ENCODE results near the gene GABRB1.
A peak's percentile ranks its signal among the peaks of the same experiment; 100 is the strongest.

The GABRB1 gene

DNA sequence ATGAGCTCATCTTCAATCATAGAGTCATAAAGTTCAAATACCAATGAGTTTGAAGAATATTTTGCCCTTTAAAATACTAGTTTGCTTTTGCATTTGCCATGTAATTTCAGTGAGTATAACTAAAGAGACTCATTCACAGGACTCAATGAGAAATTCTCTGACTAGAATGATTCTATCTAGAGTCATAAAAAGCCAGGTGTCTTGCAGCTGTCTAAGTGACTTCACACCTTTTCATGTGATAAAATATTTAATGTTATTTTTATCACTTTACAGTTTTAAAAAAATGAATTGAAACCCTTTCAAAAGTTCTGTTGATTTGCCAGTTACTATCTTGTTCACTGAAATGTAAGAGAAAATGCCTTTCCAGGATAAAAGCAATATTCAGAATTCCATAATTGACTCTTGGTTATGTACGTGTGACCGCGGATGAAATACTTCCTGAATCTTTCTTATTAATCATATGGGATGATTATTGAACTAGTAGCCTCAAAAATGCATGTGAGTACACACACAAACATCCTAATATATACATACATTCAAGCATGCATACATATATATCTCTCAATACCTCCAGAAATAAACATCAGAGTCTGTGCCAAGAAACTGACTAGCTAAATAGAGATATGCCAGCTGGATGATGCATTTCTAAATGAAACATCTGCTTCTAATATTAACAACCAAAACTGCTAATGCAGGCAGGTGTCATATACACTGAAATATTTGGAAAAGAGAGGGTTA is 87.0 kb downstream of the GABRB1 start:
- DNase-seq (ENCODE audit: low read depth in 2 of 2), result no peak

DNA sequence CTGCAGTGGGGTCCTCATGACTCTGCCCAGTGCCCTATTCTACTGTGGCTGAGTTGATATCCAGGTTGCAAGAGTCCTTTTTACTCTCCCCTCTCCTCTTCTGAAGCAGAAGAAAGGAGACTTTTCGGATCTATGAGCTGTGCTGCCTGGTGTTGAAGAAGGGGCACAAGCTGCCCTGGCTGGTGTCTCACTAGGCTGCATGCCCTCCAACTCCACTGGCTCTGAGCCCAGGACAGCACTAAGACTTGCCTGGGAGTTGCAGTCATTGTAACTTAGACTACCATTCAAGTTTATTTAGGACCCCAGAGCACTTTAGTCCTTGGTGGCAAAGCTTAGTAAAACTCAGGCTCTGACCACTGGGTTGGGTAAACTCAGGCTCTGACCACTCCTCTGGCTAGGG is 89.4 kb downstream of the GABRB1 start:
- no peak for DNase-seq (ENCODE audit: low read depth in 2 of 2)

DNA sequence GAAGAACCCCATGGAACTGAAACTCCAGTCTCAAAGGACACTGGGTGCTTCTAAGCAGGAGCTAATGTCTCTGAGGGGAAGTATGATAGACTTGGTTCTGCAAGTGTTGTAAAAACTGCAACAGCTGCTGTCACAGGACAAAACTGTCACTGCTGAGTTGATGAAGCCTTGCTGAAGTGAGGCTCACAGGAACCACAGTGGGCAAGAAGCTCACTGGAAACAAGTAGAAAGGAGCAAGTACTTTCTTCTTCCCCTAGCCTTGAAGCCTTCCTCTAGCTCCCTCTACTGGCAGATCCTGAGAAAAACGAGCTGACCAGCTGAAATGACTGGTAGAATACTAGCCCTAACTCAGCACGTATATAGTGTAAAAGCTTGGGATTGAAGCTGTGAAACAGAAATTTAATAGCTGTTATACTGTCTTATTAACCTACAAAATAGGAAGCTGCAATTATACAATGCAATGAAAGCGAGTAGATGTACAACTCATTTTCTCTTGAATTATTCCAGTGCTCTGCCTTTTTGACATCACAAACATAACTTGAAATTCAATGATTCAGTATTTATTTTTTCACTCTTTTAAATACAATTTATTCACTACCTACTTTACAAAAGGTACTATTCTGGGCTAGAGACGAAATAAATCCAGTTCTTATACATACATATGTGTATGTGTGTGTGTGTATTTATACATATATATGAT is 91.4 kb downstream of the GABRB1 start:
- DNase-seq (ENCODE audit: low read depth in 2 of 2), result peak in 1 of 2 donors; percentile 1

DNA sequence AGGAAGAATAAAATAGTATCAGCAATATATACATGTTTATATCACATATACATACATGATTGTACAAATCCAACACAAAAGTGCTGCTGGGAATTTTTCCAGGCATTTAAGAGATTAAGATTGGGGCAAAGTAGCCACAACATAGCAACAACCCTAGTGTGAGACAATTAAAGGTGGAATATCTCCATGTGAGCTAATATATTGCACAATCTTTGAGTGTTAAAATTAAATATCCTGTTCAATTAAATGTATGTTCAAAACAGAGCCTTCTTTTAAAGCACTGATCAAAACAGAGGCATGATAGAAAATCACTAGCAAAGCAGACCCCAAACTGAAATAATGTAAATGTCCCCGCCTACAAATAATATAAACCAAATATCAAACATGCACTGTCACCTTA is 97.6 kb downstream of the GABRB1 start:
- no peak for DNase-seq (ENCODE audit: low read depth in 2 of 2)

DNA sequence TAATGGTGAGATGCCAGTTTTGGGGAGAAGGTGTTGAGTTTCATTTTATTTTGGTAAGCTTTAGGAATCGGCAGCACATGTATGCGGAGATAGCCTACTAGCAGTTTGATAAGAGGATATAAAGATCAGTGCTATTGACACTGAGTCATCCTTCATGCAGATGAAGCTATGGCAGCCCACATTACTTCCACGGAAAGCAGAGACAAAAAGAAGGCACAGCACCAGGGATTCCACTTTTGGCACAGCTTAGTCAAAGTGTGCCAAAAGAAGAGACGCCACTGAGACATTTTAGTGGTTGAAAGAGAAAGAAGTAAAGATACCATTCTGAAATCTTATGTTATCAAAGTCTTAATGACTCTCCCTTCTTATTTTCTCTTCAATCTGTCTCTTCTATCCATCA is 103.8 kb downstream of the GABRB1 start:
- no peak for DNase-seq (ENCODE audit: low read depth in 2 of 2)

DNA sequence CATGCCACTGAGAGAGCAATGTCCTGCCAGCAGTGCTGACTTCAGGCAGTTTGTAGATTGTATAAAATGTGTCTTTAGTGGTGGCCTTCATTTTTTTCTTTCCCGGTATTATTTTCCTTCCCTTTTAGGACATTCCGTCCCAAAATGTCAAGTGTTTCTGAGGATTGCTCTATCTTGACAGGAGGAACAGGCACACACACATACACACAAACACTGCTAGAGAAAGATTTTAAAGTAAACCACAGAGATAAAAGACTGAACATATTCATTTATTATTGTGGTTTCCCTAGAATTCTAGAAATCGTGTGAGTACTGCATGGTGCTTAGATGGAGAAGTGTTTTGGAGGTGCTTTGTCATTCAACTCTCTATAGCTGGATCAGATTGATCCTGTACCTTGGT is 111.9 kb downstream of the GABRB1 start:
- no peak for DNase-seq (ENCODE audit: low read depth in 2 of 2)

DNA sequence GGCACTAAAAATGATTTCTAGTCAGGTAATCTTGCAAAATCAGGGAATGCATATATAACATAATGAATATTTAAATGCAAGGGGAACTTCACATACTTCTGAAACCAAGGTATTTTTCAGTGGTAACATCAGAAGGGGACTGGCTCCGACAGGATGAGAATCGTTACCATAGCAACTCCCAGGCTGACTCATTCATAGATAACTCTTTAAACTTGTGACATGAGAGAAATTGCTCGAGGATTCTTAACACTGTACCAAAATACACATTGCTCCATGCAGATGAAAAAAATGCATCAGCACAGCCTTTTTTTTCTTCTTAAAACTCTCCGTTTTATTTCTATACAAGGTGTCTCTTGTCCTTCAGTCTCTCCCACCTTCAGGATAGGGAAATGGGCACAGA is 114.3 kb downstream of the GABRB1 start:
- DNase-seq (ENCODE audit: low read depth in 2 of 2), result no peak

DNA sequence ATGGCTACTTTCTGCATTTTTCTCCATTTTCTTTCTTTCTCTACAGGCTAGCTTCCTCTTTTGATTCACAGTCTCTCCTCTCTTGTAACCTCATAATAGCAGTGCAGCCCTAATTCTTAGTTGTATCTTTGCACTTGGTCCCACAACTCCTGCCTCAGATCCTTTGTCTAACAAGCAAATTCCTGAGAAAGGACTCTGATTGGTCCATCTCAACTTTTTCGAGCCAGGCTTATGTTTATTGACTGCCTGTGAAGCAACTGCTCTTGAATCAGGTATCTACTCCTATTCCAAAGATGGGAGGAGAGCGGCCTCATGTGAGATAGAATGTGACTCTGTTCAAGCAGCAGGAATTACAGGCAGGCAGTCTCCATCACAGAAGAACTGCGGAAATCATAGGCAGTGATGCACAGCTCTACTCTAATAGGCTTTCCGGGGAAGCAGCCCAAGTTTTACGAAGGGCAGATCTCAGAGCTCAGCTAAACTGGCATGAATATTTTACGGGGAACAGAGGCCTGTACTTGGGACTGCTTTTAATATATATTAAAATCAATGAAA is 123.5 kb downstream of the GABRB1 start:
- DNase-seq (ENCODE audit: low read depth in 2 of 2), result no peak

DNA sequence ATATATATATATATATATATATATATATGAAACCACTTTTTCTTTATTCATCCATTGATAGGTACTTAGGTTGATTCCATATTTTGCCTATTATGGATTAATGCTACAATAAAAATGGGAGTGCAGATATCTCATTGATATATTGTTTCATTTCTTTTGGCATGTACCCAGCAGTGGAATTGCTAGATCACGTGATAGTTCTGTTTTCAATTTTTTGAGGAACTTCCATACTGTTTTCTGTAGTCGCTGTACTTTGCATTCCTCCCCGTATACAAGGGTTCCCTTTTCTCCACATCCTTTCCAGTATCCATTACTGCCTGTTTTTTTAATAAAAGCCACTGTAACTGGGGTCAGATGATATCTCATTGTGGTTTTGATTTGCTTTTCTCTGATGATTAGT is 124.6 kb downstream of the GABRB1 start:
- no peak for DNase-seq (ENCODE audit: low read depth in 2 of 2)

DNA sequence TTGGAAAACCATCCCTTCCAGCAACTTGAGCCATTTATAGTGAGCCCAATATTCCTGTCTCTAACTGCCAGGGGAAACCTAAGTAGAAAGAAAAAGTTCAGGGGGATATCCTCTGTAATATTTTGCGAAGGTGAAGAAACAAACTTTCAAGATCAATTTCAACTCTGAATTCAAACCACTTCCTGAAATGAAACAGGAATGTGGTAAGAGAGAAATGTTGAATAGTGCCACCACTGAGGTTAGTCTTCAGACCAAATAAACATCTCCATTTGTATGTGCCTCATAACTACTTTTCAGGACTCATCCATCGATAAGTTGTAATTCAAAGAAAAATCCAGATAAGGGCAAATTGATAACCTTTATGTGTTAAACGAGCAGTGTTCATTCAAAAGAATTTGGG is 128.7 kb downstream of the GABRB1 start:
- no peak for DNase-seq (ENCODE audit: low read depth in 2 of 2)

DNA sequence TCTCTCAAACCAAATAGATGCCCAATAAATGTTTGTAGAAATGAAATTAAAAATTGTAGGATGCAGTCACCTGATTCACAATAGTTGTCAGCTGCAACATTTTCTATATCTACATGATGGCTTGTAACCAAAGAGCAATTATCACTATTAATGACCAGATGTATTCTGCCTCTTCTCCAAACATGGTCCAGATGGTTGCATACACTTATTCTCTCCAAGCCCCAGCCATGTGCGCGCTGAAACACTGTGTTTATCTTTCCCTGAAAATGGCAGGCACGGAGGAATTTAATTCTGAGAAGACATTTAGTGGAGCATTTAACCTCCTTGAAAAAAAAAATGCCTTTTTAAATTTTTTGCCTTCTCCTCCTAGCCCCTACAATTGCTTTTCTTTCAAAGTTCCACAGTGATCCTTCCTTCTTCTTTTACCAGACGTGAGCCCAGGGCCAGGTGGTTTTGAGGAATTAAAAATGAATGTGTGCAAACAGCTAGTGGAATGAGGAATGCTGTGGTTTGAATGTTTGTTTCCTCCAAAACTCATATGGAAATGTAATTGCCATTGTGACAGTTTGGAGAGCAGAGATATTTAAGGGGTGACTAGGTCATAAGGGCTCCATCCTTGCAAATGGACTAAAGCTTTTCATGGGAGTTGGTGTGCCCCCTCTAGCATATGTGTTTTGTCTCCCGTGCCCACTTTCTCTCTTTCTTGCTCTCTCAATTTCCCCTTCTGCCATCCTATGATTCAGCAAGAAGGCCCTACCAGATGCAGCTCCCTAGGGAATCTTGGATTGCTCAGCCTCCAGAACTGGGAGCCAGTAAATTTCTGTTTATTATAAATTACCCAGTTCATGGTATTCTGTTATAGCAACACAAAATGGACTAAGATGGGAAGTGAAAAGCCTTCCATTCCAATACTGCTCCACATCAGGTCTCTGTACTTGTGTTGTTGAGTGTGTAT is 136.0 kb downstream of the GABRB1 start:
- DNase-seq (ENCODE audit: low read depth in 2 of 2), result no peak

DNA sequence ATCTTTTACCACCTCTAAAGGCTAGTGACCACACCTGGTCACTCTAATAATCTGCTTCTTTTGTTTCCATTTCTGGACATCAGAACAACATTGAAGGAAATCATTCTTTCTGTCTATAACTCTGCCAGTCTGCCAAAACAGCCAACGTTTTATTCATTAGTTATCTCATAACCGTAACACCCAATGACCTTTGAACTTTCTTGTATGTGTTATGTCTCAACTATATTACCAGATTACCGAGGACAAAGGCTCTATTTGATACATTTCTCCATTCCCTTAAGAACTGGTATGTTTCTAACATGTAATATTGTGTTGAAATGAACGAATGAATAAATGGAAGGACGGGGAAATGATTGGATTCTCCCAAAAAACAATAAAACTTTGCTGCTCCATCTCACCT is 152.7 kb downstream of the GABRB1 start:
- DNase-seq (ENCODE audit: low read depth in 2 of 2), result no peak

DNA sequence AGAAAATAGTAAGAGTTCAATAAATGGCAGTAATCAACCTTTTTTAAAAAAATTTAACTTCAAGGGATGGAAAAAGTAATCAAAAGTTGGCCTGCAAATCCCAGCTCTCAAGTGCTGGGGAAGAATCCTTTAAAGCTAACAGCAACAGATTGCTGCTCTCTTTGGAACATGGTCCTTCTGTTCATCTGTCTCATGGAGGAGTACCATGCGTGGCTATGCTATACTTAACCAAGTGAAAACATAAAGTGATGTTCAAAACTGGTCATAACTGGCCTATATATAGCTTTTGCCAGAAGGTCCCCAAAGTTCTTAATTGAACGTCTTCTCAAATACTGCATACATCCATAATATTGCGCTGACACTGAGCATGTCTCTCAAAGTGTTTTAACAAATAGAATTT is 154.4 kb downstream of the GABRB1 start:
- no peak for DNase-seq (ENCODE audit: low read depth in 2 of 2)

DNA sequence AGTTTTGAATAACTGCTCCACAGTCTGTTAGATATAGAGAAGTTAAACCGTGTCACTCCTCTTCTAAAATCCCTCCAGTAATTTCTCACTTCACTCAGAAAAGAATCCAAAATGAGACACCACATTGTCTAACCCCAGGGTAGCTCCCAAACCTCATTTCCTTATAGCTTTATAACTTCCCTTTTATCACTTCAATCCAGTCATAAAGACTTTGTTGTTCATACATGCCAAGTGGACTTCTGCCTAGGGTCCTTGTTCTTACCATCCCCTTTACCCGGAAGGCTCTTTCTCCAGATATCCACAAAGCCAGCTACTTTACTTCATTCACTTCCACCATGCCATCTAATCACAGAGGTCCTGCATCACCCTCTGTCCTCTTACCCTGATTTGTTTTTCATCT is 156.2 kb downstream of the GABRB1 start:
- DNase-seq (ENCODE audit: low read depth in 2 of 2), result no peak

DNA sequence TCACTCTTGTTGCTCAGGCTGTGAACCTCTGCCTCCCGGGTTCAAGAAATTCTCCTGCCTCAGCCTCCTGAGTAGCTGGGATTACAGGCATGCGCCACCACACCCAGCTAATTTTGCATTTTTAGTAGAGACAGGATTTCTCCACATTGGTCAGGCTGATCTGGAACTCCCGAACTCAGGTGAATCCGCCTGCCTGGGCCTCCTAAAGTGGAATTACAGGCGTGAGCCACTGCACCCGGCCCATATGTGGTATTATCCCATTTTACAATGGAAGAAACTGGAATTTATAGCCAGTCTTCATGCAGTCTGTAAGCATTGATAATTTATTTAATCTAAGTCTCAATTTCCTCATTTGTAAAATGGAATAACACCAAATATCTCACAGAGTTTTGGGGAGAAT is 161.8 kb downstream of the GABRB1 start:
- DNase-seq (ENCODE audit: low read depth in 2 of 2), result no peak

DNA sequence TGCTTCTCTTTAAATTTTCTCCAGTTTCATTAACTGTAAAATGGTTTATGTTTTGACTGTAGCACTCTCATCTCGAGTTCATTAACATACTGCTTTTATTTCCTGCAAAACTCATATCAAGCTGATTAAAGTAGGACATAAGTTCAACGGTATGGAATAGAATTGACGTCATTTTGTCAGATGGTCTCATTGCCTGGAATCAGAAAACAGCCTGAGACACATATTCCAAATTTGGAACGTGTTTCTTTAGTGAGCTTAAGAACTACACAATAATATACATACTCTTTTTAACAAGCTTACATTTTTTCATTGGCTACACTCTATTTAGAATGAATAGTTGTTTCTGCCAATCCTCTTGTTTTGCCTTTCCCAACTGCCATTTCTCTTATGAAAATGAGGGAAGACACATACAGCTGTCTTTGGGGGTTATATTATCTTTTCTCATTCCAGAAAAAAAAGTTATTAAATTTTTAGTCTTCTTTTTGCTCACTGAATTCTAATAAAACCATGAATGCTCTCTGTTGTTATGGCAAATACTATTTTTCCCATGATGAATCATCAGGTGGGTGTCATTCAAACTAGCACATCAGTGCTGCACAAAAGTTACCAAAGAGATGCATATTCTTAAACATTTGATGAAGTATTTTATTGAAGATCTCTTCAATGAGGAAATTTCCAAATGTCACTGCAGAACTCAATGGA is 162.8 kb downstream of the GABRB1 start:
- DNase-seq (ENCODE audit: low read depth in 2 of 2), result no peak

DNA sequence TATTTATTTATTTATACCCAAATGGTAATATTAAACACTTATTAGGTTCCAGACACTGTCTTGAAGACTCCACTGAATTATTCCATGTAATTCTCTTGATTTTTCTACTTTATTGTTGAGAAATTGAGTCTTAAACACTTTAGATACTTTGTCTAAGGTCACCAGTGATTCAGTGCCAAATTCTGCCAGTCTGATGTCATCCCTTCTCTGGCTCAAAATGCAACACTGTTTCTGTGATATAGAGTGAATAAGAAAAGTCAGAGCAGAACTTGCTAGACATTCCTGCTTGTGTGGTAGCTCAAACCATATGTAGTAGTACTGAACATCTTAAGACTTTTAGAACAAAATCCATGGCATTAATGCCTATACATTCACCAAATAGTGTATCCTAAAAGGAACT is 164.3 kb downstream of the GABRB1 start:
- DNase-seq (ENCODE audit: low read depth in 2 of 2), result no peak

DNA sequence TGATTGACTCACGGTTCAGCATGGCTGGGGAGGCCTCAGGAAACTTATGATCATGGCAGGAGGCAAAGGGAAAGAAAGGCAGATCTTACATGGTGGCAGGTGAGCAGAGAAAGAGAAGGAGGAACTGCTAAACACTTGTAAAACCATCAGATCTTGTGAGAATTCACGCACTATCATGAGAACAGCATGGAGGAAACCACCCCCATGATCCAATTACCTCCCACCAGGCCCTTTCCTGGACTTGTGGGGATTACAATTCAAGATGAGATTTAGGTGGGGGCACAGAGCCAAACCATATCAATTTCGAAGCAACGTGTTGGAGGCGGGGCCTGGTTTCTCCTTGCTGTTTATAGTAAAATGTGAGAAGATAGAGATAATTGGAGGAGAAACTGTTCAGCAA is 167.4 kb downstream of the GABRB1 start:
- DNase-seq (ENCODE audit: low read depth in 2 of 2), result no peak

DNA sequence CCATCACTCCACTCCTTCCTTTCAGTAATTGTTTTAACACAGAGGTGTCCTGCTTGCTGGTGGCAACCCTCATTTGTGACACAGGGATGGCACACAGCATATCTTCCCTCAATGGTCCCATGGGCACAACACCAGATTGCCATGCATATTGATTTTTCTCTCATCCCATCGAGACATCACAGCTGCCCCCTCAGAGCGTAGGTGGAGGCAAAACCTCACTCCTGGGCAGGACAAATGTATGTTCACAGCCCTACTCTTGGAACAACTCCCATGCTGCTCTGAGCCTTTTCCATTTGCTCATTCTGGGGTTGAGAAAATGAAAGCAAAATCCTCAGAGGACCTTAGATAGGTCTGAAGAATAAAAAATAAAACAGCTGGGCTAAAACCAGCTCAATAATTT is 172.2 kb downstream of the GABRB1 start:
- no peak for DNase-seq (ENCODE audit: low read depth in 2 of 2)

DNA sequence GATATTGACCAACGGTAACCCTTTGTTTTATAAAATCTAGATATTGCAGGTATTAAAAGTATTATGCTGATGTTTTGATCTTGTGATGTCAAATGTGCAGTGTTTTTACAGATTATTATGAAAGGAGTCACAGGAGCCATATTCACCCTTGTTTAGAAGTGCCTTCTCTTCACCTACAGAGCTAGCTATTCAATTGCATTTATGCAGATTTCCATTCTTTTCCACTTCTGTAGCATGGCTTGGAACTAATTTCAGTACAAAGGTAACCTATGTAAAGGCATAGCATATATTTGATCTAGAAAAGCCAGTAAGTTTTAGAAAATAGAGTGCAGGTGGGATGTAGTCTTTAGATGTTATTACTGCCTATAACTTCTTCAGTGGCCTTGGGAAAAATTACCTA is 176.2 kb downstream of the GABRB1 start:
- no peak for DNase-seq (ENCODE audit: low read depth in 2 of 2)

DNA sequence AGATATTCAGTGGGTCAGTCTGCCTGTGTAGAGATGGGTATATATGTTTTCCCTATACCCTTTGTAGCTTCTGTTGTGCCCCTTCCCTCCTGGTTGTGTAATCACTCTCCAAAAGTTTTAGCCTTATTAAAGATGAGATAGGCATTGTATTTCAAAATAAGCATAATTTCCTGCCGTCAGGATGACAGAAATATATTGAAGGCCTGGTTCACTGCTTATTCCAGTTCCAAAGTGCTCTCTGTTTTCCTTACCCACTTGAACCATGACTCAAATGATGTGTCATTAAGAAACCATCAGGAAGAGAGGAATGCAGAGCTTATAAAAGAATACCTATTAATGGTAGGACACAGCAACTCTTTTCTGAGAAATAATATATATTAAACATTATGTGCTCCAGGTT is 178.5 kb downstream of the GABRB1 start:
- no peak for DNase-seq (ENCODE audit: low read depth in 2 of 2)

DNA sequence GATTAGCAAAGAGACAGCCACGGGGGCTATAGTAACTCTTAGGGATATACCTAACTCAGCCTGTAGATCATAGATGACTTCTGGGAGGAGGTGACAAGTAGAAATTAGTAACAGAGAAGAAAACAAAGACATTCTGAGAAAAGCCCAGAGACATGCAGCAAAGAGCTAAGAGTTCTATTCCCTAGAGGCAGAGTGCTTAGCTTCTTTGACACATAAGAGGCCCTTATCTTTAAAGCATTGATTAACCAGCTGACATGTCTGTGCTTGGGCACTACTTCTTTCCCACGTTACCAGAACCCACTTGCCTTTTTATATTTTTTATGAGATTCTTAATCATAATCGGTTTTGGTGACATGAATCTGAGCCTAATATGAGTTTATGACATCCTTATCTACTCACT is 179.5 kb downstream of the GABRB1 start:
- DNase-seq (ENCODE audit: low read depth in 2 of 2), result no peak

All from stimulated activated CD8-positive, alpha-beta memory T cell treated with anti-CD3 and anti-CD28 coated beads, Interleukin-15, amount 100 ng/mL, for 4 hours (primary cell).